ENCODE data around the gene TMEM221.
A peak's percentile ranks its signal among the peaks of the same experiment; 100 is the strongest.

DNA sequence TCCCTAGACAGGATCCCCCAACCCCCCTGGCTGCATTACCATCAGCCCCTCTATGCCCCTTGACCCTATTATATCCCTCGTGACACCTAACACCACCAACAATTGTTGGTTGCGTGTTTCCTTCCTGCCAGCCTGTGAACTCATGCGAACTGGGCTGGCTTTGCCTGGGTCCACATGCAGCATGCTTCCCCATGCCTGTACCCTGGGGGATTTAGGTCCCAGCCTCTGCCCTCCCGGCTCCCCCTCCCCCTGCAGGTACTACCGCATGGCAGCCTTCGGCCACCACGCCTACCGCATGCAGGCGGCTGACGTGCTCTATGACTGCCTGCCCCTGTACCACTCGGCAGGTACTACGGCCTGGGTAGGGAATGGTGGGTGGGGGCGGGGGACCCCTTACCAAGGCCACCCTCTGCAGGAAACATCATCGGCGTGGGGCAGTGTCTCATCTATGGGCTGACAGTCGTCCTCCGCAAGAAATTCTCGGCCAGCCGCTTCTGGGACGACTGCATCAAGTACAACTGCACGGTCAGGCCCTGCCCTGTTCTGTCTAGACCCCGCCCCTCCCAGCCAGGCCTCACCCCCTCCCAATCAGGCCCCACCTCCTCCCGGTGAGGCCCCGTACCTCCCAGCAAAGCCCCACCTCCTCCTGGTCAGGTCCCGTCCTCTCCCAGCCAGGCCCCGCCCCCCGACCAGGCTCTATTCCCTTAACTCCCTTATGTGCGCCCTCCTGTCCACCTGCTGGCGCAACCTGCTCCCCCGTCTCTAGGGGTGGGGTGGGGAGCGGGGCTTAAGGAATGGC lies 40.3 kb upstream of the TMEM221 start:
- TF ChIP-seq, protein P1, sequence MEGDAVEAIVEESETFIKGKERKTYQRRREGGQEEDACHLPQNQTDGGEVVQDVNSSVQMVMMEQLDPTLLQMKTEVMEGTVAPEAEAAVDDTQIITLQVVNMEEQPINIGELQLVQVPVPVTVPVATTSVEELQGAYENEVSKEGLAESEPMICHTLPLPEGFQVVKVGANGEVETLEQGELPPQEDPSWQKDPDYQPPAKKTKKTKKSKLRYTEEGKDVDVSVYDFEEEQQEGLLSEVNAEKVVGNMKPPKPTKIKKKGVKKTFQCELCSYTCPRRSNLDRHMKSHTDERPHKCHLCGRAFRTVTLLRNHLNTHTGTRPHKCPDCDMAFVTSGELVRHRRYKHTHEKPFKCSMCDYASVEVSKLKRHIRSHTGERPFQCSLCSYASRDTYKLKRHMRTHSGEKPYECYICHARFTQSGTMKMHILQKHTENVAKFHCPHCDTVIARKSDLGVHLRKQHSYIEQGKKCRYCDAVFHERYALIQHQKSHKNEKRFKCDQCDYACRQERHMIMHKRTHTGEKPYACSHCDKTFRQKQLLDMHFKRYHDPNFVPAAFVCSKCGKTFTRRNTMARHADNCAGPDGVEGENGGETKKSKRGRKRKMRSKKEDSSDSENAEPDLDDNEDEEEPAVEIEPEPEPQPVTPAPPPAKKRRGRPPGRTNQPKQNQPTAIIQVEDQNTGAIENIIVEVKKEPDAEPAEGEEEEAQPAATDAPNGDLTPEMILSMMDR (IDR thresholded peaks at IDR 0.05) = peak in 2 of 12 donors; percentile 22 to 38
- TF ChIP-seq POLR2A (IDR thresholded peaks at IDR 0.05) = no peak

All from heart left ventricle (tissue), 13 donors.